ENCODE results near the gene TBC1D22A. TPM values are rescaled to one million over a fixed set of nuclear protein-coding genes. Genes with fewer than 3 reads are reported as not detected.
A peak's percentile ranks its signal among the peaks of the same experiment; 100 is the strongest.

TBC1D22A gene
- total and polyA plus RNA-seq, 9 of the 15 experiments (the other 6 are each of a cell fraction or from before 2014, with no cell fraction given), result 0.20 to 11.5 (median 5.2) TPM

GRCh38 chr22:46754110-46754799 is 8.2 kb upstream of the TBC1D22A start (continued):
- peak; percentile 60; the same call in 1 of the 2 replicates for TF ChIP-seq L3MBTL2 (IDR thresholded peaks at IDR 0.05)
- TF ChIP-seq RBM17 (IDR thresholded peaks at IDR 0.05; ENCODE audit: borderline replicate concordance, low read depth, low read length), result no peak
- TF ChIP-seq NCOR1 (IDR thresholded peaks at IDR 0.05), result peak; percentile 75
- no peak for TF ChIP-seq TFE3 (CRISPR knock-in tag; IDR thresholded peaks at IDR 0.05)
- TF ChIP-seq, protein P1, sequence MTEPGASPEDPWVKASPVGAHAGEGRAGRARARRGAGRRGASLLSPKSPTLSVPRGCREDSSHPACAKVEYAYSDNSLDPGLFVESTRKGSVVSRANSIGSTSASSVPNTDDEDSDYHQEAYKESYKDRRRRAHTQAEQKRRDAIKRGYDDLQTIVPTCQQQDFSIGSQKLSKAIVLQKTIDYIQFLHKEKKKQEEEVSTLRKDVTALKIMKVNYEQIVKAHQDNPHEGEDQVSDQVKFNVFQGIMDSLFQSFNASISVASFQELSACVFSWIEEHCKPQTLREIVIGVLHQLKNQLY (CRISPR knock-in tag; conservative IDR thresholded peaks at IDR 0.05), result no peak
- TF ChIP-seq CUX1 (CRISPR knock-in tag; IDR thresholded peaks at IDR 0.05), result 0 out of 2 replicates have a peak, but pooled peaks have one; percentile 57
- TF ChIP-seq ZFP36 (IDR thresholded peaks at IDR 0.05; ENCODE audit: low read depth, low read length, partially characterized antibody), result no peak
- no peak for TF ChIP-seq ZBTB43 (CRISPR knock-in tag; IDR thresholded peaks at IDR 0.05)
- TF ChIP-seq ZNF785 (CRISPR knock-in tag; IDR thresholded peaks at IDR 0.05), result no peak
- no peak for TF ChIP-seq PTRF (tag; IDR thresholded peaks at IDR 0.05)
- peak; percentile 17; the same call in 1 of the 2 replicates for TF ChIP-seq MTA3 (IDR thresholded peaks at IDR 0.05; ENCODE audit: borderline replicate concordance)
- TF ChIP-seq NUFIP1 (IDR thresholded peaks at IDR 0.05; ENCODE audit: partially characterized antibody), result no peak
- no peak for TF ChIP-seq ZNF655 (CRISPR knock-in tag; IDR thresholded peaks at IDR 0.05)
- no peak for TF ChIP-seq ZKSCAN3 (CRISPR knock-in tag; IDR thresholded peaks at IDR 0.05)
- TF ChIP-seq HDAC3 (IDR thresholded peaks at IDR 0.05; ENCODE audit: borderline replicate concordance, partially characterized antibody), result peak; percentile 48
- no peak for TF ChIP-seq HDAC6 (IDR thresholded peaks at IDR 0.05; ENCODE audit: low read depth, low read length)
- TF ChIP-seq EGR1 (conservative IDR thresholded peaks at IDR 0.05), result 0 out of 2 replicates have a peak, but pooled peaks have one; percentile 15
- no peak for TF ChIP-seq HNRNPL (IDR thresholded peaks at IDR 0.05; ENCODE audit: low read depth, low read length)

Data from K562 (cell line).